ENCODE results near the gene MARCHF6. TPM values are rescaled to one million over a fixed set of nuclear protein-coding genes. Genes with fewer than 3 reads are reported as not detected.

The MARCHF6 gene
- total RNA-seq, 1 experiment from 2014 or later = 117 TPM

DNA sequence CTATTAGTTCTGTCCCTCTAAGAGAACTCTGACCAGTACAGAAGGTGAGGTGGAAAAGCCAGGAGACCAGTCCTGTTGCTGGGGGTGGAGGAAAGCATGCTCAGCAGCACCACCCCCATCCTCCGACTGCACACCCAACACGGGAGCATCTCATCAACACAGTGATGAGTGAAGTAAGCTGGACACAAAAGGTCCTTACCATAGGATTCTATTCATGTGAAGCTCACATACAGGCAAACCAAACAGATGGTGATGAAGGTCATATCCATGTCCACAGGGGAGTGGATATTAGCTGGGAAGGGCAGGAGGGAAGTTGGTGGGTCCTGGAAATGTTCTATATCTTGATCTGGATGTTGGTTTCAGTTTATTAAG is 14.8 kb upstream of the MARCHF6 start:
- Mint-ChIP-seq H3K4me3 (no peak overlapping the region), H3K27ac (no peak overlapping the region), H3K4me1 (peaks cover 14% of the 10 kb centered on the region), H3K27me3 (ENCODE audit: low read depth) (peaks cover 24% of the 10 kb centered on the region), H3K9me3 (0 out of 2 replicates have a peak, but pooled peaks cover 2% of the 10 kb centered on the region), H3K36me3 (no peaks in the 10 kb centered on the region)
- no peak for DNase-seq (ENCODE audit: low spot score)
- no peak for TF ChIP-seq GRHL2 (CRISPR knock-in tag; IDR thresholded peaks at IDR 0.05; ENCODE audit: insufficient replicate concordance, severe bottlenecking)
- TF ChIP-seq, protein P1, sequence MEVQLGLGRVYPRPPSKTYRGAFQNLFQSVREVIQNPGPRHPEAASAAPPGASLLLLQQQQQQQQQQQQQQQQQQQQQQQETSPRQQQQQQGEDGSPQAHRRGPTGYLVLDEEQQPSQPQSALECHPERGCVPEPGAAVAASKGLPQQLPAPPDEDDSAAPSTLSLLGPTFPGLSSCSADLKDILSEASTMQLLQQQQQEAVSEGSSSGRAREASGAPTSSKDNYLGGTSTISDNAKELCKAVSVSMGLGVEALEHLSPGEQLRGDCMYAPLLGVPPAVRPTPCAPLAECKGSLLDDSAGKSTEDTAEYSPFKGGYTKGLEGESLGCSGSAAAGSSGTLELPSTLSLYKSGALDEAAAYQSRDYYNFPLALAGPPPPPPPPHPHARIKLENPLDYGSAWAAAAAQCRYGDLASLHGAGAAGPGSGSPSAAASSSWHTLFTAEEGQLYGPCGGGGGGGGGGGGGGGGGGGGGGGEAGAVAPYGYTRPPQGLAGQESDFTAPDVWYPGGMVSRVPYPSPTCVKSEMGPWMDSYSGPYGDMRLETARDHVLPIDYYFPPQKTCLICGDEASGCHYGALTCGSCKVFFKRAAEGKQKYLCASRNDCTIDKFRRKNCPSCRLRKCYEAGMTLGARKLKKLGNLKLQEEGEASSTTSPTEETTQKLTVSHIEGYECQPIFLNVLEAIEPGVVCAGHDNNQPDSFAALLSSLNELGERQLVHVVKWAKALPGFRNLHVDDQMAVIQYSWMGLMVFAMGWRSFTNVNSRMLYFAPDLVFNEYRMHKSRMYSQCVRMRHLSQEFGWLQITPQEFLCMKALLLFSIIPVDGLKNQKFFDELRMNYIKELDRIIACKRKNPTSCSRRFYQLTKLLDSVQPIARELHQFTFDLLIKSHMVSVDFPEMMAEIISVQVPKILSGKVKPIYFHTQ (CRISPR knock-in tag; IDR thresholded peaks at IDR 0.05) = no peak
- no peak for TF ChIP-seq RORB (CRISPR knock-in tag; IDR thresholded peaks at IDR 0.05)
- POLR2A ChIA-PET = no interaction called here
- CTCF ChIA-PET = no interaction called here
- no peak for ATAC-seq

DNA sequence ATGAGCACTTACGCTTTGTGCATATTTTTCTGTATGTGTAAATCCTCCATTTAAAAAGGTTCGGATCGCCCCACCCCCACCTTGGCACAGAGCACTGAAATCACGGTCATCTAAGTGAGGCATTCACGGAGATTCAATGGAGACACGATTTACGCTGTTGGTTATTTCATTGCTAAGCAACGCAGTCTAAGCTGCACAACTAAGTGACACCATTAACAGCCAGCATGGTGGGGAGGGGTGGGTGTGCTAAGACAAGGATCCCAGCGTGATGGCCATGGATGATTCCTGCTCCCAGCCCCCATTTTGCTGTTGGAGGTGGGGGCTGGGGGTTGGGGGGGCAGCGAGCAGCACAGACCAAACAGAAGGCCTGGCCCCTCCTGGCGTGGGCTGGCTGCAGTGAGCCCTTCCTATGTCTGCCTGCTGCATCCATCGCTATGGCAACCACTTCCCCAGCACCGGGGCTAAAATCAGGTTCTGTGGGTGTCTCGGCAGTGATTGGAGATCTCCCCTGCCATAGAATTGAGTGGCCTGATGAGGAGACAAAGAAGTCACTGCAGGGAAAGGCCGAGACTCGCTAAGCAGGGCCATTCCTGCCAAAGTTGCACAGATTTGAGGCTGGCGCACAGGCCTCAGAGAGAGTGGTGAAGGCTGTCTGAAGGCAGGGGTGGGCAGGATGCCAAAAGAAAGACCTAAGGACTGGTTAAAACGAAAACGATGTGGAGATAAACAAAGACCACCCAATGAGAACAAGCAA is 14.3 kb upstream of the MARCHF6 start:
- 0 out of 2 replicates have a peak, but pooled peaks cover 2% of the 10 kb centered on the region for H3K9me3 Mint-ChIP-seq
- ChIA-PET CTCF (interaction anchor here (0.6 to 2.0 kb wide), 2 partner anchors 14 to 55 kb away, joined by 3 to 4 read pairs; no protein-coding TSS in a partner anchor), POLR2A (interaction anchor here (1.5 kb wide), 1 partner anchor 14 kb away, joined by 8 read pairs; the partner anchor contains the start of gene MARCHF6)
- peak; percentile 34 for DNase-seq (ENCODE audit: low spot score)
- peaks cover 18% of the 10 kb centered on the region for H3K27me3 Mint-ChIP-seq (ENCODE audit: low read depth)
- H3K27ac Mint-ChIP-seq = no peak overlapping the region
- peak; percentile 87 for ATAC-seq
- H3K36me3 Mint-ChIP-seq = no peaks in the 10 kb centered on the region
- peaks cover 14% of the 10 kb centered on the region for H3K4me1 Mint-ChIP-seq
- no peak overlapping the region for H3K4me3 Mint-ChIP-seq
- TF ChIP-seq, protein P2, sequence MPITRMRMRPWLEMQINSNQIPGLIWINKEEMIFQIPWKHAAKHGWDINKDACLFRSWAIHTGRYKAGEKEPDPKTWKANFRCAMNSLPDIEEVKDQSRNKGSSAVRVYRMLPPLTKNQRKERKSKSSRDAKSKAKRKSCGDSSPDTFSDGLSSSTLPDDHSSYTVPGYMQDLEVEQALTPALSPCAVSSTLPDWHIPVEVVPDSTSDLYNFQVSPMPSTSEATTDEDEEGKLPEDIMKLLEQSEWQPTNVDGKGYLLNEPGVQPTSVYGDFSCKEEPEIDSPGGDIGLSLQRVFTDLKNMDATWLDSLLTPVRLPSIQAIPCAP (CRISPR knock-in tag; IDR thresholded peaks at IDR 0.05) = no peak
- TF ChIP-seq, protein P3, sequence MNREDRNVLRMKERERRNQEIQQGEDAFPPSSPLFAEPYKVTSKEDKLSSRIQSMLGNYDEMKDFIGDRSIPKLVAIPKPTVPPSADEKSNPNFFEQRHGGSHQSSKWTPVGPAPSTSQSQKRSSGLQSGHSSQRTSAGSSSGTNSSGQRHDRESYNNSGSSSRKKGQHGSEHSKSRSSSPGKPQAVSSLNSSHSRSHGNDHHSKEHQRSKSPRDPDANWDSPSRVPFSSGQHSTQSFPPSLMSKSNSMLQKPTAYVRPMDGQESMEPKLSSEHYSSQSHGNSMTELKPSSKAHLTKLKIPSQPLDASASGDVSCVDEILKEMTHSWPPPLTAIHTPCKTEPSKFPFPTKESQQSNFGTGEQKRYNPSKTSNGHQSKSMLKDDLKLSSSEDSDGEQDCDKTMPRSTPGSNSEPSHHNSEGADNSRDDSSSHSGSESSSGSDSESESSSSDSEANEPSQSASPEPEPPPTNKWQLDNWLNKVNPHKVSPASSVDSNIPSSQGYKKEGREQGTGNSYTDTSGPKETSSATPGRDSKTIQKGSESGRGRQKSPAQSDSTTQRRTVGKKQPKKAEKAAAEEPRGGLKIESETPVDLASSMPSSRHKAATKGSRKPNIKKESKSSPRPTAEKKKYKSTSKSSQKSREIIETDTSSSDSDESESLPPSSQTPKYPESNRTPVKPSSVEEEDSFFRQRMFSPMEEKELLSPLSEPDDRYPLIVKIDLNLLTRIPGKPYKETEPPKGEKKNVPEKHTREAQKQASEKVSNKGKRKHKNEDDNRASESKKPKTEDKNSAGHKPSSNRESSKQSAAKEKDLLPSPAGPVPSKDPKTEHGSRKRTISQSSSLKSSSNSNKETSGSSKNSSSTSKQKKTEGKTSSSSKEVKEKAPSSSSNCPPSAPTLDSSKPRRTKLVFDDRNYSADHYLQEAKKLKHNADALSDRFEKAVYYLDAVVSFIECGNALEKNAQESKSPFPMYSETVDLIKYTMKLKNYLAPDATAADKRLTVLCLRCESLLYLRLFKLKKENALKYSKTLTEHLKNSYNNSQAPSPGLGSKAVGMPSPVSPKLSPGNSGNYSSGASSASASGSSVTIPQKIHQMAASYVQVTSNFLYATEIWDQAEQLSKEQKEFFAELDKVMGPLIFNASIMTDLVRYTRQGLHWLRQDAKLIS (CRISPR knock-in tag; IDR thresholded peaks at IDR 0.05; ENCODE audit: borderline replicate concordance) = no peak
- TF ChIP-seq ZNF263 (CRISPR knock-in tag; IDR thresholded peaks at IDR 0.05; ENCODE audit: low read depth) = no peak
- no peak for TF ChIP-seq ATF1 (CRISPR knock-in tag; IDR thresholded peaks at IDR 0.05)
- TF ChIP-seq, protein P4, sequence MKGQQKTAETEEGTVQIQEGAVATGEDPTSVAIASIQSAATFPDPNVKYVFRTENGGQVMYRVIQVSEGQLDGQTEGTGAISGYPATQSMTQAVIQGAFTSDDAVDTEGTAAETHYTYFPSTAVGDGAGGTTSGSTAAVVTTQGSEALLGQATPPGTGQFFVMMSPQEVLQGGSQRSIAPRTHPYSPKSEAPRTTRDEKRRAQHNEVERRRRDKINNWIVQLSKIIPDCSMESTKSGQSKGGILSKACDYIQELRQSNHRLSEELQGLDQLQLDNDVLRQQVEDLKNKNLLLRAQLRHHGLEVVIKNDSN (CRISPR knock-in tag; IDR thresholded peaks at IDR 0.05) = no peak
- TF ChIP-seq TEAD4 (CRISPR knock-in tag; IDR thresholded peaks at IDR 0.05) = no peak
- TF ChIP-seq, protein P5, sequence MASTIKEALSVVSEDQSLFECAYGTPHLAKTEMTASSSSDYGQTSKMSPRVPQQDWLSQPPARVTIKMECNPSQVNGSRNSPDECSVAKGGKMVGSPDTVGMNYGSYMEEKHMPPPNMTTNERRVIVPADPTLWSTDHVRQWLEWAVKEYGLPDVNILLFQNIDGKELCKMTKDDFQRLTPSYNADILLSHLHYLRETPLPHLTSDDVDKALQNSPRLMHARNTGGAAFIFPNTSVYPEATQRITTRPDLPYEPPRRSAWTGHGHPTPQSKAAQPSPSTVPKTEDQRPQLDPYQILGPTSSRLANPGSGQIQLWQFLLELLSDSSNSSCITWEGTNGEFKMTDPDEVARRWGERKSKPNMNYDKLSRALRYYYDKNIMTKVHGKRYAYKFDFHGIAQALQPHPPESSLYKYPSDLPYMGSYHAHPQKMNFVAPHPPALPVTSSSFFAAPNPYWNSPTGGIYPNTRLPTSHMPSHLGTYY (CRISPR knock-in tag; IDR thresholded peaks at IDR 0.05) = no peak
- TF ChIP-seq, protein P6, sequence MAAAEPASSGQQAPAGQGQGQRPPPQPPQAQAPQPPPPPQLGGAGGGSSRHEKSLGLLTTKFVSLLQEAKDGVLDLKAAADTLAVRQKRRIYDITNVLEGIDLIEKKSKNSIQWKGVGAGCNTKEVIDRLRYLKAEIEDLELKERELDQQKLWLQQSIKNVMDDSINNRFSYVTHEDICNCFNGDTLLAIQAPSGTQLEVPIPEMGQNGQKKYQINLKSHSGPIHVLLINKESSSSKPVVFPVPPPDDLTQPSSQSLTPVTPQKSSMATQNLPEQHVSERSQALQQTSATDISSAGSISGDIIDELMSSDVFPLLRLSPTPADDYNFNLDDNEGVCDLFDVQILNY (CRISPR knock-in tag; IDR thresholded peaks at IDR 0.05) = no peak
- TF ChIP-seq, protein P7, sequence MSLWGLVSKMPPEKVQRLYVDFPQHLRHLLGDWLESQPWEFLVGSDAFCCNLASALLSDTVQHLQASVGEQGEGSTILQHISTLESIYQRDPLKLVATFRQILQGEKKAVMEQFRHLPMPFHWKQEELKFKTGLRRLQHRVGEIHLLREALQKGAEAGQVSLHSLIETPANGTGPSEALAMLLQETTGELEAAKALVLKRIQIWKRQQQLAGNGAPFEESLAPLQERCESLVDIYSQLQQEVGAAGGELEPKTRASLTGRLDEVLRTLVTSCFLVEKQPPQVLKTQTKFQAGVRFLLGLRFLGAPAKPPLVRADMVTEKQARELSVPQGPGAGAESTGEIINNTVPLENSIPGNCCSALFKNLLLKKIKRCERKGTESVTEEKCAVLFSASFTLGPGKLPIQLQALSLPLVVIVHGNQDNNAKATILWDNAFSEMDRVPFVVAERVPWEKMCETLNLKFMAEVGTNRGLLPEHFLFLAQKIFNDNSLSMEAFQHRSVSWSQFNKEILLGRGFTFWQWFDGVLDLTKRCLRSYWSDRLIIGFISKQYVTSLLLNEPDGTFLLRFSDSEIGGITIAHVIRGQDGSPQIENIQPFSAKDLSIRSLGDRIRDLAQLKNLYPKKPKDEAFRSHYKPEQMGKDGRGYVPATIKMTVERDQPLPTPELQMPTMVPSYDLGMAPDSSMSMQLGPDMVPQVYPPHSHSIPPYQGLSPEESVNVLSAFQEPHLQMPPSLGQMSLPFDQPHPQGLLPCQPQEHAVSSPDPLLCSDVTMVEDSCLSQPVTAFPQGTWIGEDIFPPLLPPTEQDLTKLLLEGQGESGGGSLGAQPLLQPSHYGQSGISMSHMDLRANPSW (CRISPR knock-in tag; conservative IDR thresholded peaks at IDR 0.05; ENCODE audit: low read depth) = no peak
- TF ChIP-seq, protein P8, sequence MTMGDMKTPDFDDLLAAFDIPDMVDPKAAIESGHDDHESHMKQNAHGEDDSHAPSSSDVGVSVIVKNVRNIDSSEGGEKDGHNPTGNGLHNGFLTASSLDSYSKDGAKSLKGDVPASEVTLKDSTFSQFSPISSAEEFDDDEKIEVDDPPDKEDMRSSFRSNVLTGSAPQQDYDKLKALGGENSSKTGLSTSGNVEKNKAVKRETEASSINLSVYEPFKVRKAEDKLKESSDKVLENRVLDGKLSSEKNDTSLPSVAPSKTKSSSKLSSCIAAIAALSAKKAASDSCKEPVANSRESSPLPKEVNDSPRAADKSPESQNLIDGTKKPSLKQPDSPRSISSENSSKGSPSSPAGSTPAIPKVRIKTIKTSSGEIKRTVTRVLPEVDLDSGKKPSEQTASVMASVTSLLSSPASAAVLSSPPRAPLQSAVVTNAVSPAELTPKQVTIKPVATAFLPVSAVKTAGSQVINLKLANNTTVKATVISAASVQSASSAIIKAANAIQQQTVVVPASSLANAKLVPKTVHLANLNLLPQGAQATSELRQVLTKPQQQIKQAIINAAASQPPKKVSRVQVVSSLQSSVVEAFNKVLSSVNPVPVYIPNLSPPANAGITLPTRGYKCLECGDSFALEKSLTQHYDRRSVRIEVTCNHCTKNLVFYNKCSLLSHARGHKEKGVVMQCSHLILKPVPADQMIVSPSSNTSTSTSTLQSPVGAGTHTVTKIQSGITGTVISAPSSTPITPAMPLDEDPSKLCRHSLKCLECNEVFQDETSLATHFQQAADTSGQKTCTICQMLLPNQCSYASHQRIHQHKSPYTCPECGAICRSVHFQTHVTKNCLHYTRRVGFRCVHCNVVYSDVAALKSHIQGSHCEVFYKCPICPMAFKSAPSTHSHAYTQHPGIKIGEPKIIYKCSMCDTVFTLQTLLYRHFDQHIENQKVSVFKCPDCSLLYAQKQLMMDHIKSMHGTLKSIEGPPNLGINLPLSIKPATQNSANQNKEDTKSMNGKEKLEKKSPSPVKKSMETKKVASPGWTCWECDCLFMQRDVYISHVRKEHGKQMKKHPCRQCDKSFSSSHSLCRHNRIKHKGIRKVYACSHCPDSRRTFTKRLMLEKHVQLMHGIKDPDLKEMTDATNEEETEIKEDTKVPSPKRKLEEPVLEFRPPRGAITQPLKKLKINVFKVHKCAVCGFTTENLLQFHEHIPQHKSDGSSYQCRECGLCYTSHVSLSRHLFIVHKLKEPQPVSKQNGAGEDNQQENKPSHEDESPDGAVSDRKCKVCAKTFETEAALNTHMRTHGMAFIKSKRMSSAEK (CRISPR knock-in tag; IDR thresholded peaks at IDR 0.05; ENCODE audit: borderline replicate concordance) = no peak
- TF ChIP-seq RELA (CRISPR knock-in tag; IDR thresholded peaks at IDR 0.05; ENCODE audit: borderline replicate concordance) = no peak
- TF ChIP-seq CBFB (CRISPR knock-in tag; IDR thresholded peaks at IDR 0.05; ENCODE audit: low read depth) = no peak

All from WTC11 (cell line).